GM19023 (cell line): ENCODE data around the gene TP53.

Experiments
- ATAC-seq: cut with Tn5 transposase; IDR thresholded peaks from one replicate; pipeline ENCODE4 v1.9.1; 2021; ENCODE audit warnings: mild to moderate bottlenecking, moderate library complexity; ENCODE audit not compliant: unreplicated experiment

Gene TP53

DNA sequence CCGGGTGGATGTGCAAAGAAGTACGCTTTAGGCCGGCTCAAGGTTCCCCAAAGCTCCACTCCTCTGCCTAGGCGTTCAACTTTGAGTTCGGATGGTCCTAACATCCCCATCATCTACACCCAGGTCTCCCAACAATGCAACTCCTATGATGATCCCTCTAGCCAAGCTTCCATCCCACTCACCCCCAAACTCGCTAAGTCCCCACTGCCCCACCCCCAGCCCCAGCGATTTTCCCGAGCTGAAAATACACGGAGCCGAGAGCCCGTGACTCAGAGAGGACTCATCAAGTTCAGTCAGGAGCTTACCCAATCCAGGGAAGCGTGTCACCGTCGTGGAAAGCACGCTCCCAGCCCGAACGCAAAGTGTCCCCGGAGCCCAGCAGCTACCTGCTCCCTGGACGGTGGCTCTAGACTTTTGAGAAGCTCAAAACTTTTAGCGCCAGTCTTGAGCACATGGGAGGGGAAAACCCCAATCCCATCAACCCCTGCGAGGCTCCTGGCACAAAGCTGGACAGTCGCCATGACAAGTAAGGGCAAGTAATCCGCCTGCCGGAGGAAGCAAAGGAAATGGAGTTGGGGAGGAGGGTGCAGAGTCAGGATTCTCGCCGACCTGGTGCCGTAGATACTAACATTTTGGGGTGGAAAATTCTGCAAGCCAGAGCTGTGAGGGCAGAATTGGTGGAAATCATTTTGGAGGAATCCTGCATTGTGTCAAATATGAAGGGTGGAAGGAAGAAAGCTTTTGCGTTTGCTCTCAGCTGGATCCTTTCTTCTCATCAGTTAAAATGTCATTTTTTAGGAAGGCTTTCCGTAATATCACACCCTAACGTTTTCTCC lies at the start of gene TP53:
TSS of gene TP53 (minus strand) at position 419 of the 836 bp plus-strand sequence. CDS start 10,896 bp downstream, outside the sequence.
- ATAC-seq, result no peak

DNA sequence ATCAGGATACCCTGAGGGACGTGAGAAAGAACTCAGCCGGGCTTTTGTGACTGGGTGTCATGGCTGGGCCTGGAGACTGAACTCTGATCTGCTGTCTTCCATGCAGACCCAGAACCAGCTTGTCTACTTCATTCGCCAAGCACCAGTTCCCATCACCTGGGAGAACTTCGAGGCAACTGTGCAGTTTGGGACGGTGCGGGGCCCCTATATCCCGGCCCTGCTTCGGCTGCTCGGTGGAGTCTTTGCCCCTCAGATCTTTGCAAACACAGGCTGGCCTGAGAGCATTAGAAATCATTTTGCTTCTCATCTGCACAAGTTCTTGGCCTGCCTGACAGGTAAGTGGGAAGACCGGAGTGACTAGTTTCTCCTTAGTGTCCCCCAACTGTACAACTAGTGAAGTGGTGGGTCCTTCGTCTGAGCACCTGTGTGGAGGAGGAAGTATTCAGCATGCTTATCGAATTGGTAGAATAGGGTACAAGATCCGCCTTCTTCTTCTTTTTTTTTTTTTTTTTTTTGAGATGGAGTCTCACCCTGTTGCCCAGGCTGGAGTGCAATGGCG lies 45.8 kb upstream of the TP53 start:
- no peak for ATAC-seq

DNA sequence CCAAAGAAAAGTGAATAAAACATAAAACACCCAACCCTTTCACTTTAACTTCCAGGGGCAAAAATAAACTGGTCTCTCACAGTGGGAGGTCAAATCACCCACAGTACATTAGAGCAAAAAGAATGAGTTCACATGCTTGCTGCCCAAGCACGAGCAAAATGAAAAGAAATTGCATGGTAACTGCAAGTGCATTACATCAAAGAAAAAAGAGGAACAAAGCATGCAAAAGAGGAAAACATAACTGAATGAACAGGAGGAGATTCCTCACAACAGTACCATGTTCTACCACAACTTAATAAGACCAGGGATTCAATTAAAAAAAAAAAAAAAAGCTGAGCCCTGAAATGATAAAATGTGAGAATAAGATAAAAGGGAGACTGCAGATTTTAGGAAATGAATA lies 42.5 kb upstream of the TP53 start:
- no peak for ATAC-seq

DNA sequence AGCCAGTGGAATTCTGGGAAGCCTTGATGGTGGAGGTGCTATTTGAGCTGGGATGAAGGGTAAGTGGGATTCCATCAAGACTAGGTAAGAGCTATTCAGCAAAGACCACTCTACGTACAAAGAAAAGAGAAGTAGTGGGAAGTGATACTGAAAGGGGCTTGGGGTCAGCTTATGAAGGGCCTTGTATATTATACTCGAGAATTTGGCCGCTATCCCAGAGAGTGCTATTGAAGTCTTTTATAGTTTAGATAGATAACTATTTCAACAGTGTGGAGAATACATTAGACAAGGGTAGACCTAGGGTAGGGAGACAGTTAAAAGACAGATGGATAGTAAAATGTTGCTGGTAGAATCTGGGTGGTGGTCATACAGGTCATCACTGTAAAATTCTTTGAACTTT lies 40.6 kb upstream of the TP53 start:
- ATAC-seq, result no peak

DNA sequence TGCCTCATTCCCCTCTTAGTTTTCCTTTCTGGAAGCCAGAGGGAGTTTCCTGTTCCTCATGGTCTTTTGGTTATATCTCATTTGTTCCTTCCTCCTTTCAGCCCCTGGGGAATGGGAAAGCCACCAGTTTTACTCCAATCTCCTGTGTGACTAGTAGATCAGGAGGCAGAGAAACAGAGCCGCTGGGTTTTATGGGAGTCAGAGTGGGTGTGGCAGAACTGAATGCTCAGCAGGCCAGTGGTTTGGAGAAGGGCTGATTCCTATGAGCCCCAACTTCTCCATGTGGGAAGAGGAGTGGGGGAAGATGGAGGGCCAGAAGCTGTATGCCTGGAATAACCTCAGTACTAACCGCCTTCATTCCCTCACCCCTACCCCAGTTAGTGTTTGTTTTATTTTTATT lies 34.3 kb upstream of the TP53 start:
- ATAC-seq, result no peak

DNA sequence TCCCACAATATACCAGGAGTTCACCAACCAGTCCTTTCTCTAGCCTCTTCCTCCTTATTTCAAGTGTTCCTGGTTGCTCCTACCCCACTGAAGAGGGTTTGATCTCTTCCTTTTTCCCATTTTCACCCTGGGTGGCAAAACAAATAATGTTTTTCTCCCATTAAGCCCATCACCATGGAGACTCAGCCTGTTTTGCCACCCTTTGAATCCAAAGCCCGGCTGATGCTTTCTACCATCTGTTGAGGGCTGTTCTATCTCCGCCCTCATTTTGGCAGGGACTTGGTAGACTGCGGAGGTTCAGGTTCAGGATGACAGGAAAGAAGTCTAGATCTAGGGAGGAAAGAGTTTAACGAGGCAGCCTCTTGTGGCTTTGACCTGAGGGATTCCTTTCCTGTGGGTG lies 32.8 kb upstream of the TP53 start:
- no peak for ATAC-seq

DNA sequence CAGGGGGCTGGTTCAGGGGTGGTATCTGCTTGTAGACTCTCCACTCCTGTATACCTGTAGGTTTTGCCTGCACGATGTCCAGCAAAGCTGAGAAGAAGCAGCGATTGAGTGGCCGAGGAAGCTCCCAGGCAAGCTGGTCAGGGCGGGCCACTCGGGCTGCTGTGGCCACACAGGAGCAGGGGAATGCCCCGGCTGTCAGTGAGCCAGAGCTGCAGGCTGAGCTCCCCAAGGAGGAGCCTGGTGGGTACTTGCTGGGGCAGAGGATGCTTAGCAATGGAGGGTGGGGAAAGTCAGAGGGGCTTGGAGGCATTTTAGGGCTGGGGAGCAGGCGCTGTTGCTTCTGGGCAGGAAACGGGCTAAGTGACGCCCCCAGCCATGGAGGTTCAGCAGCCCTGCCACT lies 32.4 kb upstream of the TP53 start:
- no peak for ATAC-seq

DNA sequence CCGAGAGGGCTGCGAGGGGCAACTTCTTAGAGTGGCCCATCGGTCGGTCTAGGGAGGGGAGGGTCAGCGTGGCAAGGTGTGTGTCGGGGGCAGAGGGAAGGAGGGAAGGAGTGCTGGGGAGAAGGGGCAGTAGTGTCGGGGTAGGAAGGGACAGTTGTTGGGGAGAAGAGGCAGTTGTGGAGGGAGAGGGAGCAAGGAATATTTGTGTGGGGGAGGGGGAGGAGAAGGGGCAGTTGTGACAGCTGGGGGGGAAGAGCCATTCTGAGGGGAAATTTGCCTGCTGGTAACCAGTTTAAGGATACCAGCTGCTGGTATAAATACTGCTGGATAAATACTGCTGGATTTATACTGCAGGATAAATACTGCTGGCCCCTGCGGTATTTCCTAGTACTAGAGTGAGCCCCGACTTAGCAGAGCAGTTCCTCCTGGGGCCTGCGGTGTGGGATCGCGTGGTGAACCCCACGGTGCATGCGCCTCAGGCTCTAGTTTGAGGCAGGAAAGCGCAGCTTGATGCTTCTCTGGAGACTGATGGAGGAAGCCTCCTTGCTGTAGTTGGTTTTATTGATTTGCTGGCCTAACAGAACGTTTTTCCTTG lies 30.6 kb upstream of the TP53 start:
- no peak for ATAC-seq

DNA sequence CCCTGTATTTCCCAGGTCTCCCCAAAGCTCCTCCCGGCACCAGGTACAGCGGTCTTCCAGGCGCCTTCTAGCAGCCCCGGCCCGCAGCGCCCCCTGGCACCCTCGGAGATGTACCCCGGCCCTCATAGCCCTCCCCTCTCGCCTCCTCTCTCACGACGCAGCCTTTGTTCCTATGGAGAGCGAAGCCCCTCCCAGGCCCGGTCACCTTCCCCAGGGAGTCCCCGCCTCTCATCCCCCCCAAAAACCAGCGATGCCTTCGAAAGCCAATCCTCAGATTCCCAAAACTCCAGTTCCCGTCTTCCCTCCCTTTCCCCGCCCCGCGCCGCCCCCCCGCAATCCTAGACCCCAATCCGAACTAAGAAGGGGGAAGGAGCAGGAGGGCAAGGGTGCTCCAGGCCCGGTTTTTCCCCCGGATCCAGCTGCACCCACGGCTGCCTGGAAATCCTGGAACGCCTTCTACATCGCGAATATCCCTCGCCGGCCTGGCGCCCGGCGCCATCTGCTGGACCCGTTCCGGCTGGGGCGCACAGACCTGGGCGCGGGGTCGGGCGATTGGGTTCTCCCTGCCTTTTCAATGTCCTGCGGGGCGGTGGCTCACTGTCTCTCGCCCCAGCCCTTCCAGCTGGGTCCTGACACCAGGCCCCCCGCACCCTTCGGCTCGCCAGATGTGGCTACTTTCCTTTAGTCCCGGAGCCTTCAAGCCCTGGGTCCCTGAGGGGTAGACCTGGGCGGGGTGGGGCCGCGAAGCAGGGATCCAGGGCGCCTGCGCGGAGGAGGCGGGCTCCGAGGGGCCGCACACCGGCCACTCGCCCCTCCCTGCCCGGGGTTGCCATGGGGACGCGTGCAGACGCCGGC lies 29.8 kb upstream of the TP53 start, which contains the start of gene DNAH2:
TSS of gene DNAH2 (plus strand) at position 844 of the 855 bp plus-strand sequence. CDS start 1,991 bp downstream, outside the sequence.
- no peak for ATAC-seq

DNA sequence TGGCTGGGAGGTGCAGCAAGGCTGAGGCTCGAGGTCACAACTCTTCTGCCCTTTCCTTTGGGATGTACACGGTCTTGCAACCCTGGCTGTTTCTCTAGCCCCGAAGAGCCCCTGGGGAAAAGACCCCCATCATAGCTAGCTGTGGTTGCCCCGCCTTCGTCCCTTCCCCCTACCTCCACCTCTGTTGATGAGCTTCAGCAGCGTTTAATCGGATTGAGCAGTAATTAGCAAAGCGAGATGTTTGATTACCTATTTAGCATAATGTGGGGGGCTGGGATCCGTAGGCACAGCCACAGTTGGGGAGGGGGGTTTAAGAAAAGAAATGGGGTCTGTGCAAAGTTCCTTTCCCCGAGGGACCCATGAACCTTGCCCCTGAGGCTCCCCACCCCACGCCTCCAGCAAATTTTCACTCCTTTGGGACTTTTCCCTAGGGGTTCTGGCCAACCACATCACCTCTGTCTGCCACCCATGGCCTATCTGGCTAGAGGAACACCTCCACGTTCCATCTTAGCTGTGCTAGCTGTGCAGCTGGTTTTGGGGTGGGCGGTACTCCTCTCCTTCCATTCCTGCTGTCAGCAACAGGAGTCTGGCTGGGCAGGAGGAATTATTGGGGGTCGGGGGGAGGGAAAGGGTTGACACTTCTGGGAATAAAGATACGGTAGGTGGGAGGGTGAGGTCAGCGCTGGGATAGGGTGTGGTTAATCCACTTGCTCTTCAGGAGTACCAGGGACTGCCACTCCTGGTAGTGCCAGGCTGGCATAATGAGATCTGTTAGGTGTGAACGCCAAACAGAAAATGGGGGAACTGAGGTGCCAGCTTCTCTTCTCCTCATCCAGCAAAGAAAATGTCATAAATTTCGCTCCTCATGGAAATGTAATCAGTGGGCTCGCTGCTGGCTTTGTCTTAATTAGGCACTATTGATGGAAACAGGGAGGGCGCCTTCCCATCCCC lies 28.9 kb upstream of the TP53 start:
- no peak for ATAC-seq

DNA sequence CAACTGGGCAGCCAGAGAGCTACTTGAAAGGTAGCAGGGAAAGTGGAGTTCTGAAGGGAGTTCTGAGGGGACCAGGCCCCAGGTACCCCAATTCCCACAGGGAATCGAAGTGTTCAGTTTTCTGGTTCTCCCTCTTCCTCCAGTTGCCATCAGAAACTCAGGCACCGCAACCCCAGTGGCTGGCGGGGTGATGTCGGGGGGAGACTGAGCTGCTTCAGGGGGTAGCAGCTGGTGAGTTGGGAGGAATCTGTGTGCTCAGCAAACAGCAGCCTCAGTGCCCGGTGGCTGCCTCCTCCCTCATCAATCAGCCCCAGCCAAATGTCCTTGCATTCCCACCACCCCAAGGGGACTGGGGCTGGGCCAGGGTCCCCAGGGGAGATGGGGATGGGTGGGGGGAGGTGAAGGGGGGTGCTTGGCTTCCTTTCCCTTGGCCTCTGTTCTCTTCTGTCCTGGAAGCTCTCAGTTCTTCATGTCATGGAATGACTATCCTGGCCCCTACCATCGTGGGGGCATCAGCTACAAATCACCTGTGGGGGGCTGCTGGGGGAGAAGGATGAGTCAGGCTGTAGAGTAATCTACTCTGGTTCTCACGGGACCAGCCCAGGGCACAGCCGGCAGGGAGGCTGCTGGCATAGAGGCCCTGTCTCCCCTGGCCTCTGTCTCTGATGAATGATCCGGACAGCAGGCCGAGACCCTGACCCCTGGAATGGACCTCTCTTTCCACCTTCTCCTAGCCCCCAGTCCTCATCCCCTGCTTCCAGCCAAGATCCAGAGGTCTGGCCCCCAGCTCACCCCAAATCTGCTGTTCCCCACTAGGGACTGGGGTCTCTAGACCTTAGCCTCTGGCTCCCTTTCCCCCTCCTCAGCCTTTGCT lies 27.7 kb upstream of the TP53 start:
- ATAC-seq, result no peak

DNA sequence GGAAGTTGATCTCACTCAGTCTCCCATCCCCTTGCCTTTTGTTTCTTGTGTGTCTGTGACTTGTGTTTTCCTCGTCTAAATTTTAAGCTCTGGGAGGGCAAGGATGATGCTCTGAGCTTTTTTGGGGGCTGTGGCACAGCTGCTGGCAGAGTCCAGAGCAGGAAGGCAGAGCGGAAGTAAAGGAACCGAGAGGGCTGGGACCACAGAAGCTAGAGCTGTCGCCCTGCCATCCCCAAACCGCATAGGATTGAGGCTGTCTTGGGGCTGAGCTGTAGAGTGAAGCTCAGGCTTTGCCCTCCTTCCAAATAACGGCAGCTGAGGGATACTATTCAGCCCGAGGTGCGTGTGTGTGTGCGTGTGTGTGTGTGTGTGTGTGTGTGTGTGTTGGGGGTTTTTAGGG lies 26.5 kb upstream of the TP53 start:
- no peak for ATAC-seq

DNA sequence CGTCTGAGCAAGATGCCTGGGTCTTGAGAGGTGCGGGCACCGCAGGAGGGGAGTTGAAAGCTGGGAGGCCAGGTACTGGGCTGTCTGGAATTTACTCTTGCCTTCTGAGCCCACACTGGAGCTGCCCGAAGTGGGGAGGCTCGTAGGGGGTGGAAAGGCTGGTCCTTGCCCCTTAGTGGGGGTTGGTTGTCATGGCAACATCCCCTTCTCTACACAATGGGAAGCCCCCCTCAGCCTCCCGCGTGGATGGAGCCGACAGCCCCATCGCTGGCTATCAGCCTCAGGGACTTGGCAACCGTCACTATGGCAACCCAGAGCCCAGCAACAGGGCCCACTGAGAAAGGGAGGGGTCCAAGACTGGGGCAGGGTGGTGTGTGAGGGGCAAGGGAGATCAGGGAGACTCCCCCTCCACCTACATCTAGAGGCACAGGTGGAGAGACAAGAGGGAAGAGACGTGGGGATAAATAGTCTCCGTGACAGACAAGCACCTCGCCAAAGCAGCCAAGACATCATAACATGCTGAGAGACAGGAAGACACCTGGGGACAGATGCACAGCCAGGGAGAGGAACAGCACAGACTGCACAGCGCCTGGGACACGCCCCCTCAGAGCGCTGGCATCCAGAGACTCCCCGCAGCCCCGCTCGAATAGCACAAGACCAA lies 25.0 kb upstream of the TP53 start:
- ATAC-seq, result no peak

DNA sequence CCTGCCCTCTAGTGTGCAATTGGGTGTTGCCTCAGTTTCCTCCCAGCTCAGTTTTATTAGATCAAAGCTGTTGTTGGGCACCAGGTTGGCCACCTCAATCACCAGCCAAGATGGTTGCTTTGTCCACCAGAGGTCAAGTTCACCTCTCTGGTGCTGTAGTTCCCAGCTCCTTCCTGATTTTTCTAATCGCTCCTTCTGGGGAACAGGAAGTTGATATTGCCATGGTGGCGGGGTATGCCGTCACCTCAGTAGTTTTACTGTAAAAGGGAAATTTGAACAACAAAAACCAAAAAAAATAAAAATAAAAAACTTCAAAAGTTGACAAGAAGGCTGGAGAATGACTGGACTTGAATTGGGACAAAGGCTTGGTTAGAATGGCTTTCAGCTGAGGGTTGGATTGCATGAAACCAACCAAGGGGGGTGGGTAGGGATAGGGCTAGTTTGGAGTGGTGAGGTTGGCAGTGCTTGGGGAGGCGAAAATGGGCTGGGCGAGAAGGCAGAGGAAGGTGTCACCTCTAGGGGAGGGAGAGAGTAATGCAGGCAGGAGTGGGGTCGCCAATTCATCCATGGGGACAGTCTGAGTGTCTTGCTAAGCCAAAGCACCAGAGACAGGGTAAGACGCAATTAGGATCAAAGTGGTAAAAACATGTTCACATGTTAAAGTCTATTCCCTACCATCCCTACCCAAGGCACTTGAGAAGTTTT lies 23.9 kb upstream of the TP53 start:
- ATAC-seq, result no peak

DNA sequence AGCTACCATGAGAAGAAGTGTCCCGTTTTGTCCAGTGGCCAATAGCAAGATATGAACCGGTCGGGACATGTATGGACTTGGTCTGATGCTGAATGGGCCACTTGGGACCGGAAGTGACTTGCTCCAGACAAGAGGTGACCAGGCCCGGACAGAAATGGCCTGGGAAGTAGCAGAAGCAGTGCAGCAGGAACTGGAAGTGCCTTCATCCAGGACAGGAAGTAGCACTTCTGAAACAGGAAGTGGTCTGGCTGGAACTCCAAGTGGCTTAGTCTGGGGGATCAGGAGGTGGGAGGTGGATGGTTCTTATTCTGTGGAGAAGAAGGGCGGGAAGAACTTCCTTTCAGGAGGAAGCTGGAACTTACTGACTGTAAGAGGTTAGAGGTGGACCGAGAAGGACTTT lies 23.0 kb upstream of the TP53 start:
- ATAC-seq, result no peak

DNA sequence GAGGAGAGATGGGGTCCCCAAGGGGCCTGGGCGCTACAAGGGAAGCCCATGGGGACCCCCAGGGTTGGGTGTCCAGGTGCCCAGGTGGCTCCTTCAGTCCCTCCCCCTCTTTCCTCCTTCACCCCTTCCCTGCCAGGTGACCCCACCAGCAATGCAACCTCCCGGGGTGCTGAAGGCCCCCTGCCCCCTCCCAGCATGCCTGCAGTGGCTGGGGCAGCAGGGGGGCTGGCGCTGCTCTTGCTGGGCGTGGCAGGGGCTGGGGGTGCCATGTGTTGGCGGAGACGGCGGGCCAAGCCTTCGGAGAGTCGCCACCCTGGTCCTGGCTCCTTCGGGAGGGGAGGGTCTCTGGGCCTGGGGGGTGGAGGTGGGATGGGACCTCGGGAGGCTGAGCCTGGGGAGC lies 21.7 kb upstream of the TP53 start:
- ATAC-seq, result no peak

DNA sequence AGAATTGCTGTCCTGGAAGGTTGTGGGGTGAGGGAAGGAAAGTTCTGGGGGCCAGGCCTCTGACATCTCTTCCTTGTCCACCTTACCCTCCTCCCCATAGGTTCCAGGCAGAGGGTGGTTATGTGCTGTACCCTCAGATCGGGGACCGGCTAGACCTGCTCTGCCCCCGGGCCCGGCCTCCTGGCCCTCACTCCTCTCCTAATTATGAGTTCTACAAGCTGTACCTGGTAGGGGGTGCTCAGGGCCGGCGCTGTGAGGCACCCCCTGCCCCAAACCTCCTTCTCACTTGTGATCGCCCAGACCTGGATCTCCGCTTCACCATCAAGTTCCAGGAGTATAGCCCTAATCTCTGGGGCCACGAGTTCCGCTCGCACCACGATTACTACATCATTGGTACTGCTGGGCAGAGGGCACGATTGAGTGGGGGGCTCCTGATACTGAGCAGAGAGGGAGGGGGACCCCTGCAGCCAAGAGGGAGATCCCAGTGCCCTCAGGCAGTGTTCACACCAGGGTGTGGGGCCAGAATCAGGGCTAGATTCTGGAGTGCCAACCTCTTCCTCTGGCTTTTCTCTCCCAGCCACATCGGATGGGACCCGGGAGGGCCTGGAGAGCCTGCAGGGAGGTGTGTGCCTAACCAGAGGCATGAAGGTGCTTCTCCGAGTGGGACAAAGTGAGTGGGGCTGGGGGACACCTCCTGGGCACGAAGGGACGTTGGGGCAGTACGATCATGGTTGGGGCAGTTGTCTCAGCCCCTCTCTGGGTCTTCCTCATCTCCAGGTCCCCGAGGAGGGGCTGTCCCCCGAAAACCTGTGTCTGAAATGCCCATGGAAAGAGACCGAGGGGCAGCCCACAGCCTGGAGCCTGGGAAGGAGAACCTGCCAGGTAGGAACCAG lies 20.8 kb upstream of the TP53 start:
- no peak for ATAC-seq
